AG09309 (cell line): ENCODE data around the gene FGF21.
A peak's percentile ranks its signal among the peaks of the same experiment; 100 is the strongest.

Experiments
- DNase-seq: peaks from one replicate; pipeline ENCODE4 v3.0.0-alpha.2; 2010; ENCODE audit warnings: low read depth
- H3K4me3 ChIP-seq: 2 replicates; pipeline ENCODE4 v1.5.1; 2011; ENCODE audit warnings: mild to moderate bottlenecking, low read depth, low read length, moderate library complexity; ENCODE audit not compliant: control insufficient read depth
- CTCF ChIP-seq: IDR thresholded peaks from 2 replicates; pipeline ENCODE4 v1.5.1; 2011; ENCODE audit warnings: mild to moderate bottlenecking, low read depth, low read length, inconsistent platforms; ENCODE audit not compliant: insufficient read depth, control insufficient read depth; ENCODE audit errors: missing control alignments

Gene FGF21

DNA sequence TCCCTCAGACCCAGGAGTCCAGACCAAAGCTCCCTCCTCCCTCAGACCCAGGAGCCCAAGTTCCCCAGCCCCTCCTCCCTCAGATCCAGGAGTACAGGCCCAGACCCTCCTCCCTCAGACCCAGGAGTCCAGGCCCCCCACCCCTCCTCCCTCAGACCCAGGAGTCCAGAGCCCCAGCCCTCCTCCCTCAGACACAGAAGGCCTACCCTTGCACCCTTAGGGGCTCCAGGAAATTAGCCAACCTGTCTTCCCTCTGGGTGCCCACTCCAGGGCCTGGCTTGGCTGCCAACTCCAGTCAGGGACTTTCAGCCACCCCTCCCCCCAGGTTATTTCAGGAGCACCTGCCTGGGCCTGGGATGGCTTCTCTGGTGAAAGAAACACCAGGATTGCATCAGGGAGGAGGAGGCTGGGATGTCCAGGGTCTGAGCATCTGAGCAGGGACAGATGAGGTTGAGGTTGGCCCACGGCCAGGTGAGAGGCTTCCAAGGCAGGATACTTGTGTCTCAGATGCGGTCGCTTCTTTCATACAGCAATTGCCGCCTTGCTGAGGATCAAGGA lies at the start of gene FGF21:
Gene FGF21, plus strand, starts transcription at position 441 of the 558 bp plus-strand sequence. CDS start 713 bp downstream, outside the sequence.
- DNase-seq: no peak
- H3K4me3 ChIP-seq: no peak within 1 kb of the TSS
- TF ChIP-seq CTCF: no peak

DNA sequence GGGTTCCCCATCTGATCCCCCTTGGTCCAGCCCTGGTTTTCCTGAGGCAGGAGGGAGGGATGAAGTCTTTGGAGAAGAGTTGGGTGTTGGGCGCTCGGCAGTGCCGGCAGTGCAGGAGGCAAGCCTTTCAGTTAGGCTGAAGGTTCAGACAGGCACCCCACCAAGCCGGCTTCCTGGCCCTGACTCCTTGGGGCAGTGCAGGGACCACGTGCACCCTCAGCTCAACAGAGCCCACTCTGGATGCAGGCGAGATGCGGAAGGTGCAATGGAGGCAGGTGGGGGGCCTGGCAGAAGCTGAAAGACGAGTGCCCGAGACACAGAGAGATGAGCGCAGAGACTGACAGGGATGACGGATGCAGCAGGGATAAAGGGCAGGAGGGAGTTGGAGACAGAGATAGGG lies 46.9 kb upstream of the FGF21 start:
- no peak for TF ChIP-seq CTCF
- no peak for DNase-seq
- no peak overlapping the region for H3K4me3 ChIP-seq

DNA sequence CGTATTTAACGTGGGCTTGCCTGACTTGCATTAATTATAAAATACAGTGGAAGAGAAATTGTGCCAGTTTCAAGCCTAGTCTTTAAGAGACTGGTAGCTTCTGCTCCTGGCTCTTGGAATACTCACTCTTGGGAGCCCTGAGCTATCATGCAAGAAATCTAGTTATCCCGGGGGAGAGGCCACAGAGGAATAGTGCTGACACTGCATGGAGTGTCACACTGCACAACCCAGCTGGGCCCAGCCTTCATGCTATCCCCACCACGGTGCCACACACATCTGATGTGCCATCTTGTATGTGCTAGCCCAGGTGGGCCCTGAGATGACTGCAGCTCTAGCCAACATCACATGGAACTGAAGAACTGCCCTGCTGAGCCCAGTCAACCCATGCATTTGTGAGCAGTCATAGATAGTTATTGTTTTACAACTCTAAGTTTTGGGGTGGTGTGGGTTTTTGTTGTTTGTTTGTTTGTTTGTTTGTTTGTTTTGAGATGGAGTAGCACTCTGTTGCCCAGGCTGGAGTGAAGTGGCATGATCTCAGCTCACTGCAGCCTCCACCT lies 44.1 kb upstream of the FGF21 start:
- DNase-seq: no peak
- no peak overlapping the region for H3K4me3 ChIP-seq
- TF ChIP-seq CTCF: no peak

GRCh38 chr19:48713041-48713863 lies 42.1 kb upstream of the FGF21 start:
- H3K4me3 ChIP-seq: peak overlapping the region; percentile 86
- peak; percentile 21 for TF ChIP-seq CTCF
- DNase-seq: no peak

DNA sequence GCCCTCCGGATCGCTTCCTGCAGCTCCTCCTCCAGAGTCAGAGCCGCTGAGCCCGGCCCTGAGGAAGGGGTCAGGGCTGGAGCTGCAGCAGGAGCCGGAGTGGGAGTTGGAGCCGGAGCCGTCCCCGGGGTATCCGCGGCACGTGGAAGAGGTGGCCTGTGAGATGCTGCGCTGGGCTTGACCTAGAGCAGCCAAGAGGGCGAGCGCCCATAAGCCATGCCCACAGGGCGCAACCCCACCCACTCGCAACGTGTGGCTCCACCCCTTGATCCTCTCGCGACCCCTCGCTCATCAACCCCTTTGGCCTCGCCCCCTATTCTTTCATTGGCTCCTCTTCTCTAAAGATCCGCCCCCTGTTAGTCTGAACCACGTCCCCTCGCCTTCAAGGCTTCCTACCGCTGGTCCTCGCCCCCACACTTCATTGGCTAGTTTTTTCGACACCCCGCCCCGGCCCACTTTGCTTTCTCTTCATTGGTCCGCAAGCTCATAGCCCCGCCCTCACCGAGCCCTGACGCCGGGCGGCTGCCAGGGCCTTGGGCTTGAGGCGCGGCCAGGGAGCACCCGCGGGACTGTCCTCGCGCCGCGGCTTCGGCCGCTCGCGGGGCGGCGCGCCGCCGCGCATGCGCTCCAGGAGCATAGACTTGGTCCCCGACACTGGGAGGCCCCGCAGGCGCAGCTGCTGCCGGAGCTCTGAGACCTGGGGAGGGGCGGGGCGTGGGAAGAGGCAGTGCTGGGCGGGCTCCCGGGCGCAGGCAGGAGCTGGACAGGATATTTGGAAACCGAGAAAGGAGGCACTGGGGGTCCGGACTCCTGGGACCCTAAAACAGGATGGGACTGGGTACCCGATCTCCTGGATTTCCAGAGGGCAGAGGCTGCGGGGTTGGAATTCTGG lies 41.2 kb upstream of the FGF21 start:
- peak; percentile 96 for DNase-seq
- no peak for TF ChIP-seq CTCF
- peak overlapping the region; percentile 86 for H3K4me3 ChIP-seq

DNA sequence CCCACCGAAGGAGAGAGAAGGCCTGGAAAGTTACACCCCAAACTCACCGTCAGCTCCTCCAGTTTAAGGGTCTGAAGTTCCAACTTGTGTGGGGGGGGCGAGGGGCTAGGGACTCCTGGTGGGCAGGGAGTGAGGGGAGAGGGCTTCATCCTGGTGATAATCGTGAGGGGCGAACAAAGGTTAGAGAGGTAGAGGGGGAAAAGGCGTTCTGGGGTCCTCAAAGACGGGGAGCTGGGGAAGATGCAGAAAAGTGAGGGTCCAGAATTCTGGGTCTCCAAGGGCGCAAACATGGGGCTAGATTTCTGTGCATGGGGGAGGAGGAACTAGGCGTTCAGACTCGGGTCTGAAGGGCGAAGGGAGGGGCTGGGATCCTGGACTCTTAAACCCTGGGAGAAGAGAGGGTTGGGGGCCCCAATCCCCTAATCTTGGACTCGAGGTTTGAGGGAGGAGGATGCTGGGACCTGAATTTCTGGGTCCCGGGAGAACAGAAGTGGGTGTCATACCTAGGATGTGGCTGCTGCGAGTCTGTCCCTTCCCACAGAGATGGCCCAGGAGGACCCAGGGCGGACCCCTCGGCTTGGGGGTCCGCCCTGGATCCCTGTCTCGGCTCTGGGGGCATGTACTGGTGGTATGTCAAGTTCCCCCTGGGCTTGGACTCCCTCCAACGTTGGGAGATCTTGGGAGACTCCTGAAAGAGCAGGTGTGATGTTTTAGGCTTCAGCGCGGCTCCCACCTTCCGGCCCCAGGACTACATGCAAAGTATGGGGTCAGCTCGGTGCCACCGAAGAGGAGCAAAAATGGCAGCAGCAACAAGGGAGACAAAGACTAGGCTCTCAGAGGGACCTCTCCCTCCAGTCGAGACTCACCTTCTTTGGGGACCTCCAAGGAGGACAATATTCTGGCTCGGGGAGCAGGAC lies 40.3 kb upstream of the FGF21 start:
- no peak for DNase-seq
- TF ChIP-seq CTCF: no peak
- peak overlapping the region; percentile 72 for H3K4me3 ChIP-seq
